Measurements from ENCODE around the gene TECPR1. TPM values are rescaled to one million over a fixed set of nuclear protein-coding genes. Genes with fewer than 3 reads are reported as not detected.

TECPR1 gene
- total RNA-seq, 1 donor from 2014 or later: 20.9 TPM

- no peak for DNase-seq (ENCODE audit: missing footprints)
- no peak for ATAC-seq
- intact Hi-C loops (cut with DNase I): no loop called here
Observed at GRCh38 chr7:98206451-98207330, 45.3 kb downstream of the TECPR1 start.

GRCh38 chr7:98205162-98205845, 46.7 kb downstream of the TECPR1 start:
- DNase-seq (ENCODE audit: missing footprints) (no peak), ATAC-seq (no peak)
- intact Hi-C loops (cut with DNase I): no loop called here

GRCh38 chr7:98204670-98205069, 47.4 kb downstream of the TECPR1 start:
- intact Hi-C loops (cut with DNase I): no loop called here
- no peak for ATAC-seq
- no peak for DNase-seq (ENCODE audit: missing footprints)

- DNase-seq (ENCODE audit: missing footprints) (no peak), ATAC-seq (no peak)
- intact Hi-C loops (cut with DNase I): no loop called here
Observed at GRCh38 chr7:98203964-98204605, 47.9 kb downstream of the TECPR1 start.

GRCh38 chr7:98203261-98203963, 48.6 kb downstream of the TECPR1 start:
- no peak for DNase-seq (ENCODE audit: missing footprints)
- no peak for ATAC-seq
- intact Hi-C loops (cut with DNase I): no loop called here

GRCh38 chr7:98202367-98203195, 49.5 kb downstream of the TECPR1 start:
- ATAC-seq: no peak
- intact Hi-C loops (cut with DNase I): no loop called here

GRCh38 chr7:98200364-98200763, 51.7 kb downstream of the TECPR1 start:
- ATAC-seq (no peak), DNase-seq (ENCODE audit: missing footprints) (no peak)
- intact Hi-C loops (cut with DNase I): no loop called here

More at GRCh38 chr7:98202367-98203195, 49.5 kb downstream of the TECPR1 start:
- no peak for DNase-seq (ENCODE audit: missing footprints)

- intact Hi-C loops (cut with DNase I): no loop called here
- no peak for DNase-seq (ENCODE audit: missing footprints)
- no peak for ATAC-seq
Observed at GRCh38 chr7:98199131-98199530, 52.9 kb downstream of the TECPR1 start.

- intact Hi-C loops (cut with DNase I): no loop called here
- no peak for DNase-seq (ENCODE audit: missing footprints)
- ATAC-seq: no peak
Observed at GRCh38 chr7:98196706-98197605, 55.1 kb downstream of the TECPR1 start.

GRCh38 chr7:98194672-98195457, 57.2 kb downstream of the TECPR1 start:
- intact Hi-C loops (cut with DNase I): no loop called here
- ATAC-seq (no peak), DNase-seq (ENCODE audit: missing footprints) (no peak)

GRCh38 chr7:98194186-98194585, 57.8 kb downstream of the TECPR1 start:
- no peak for DNase-seq (ENCODE audit: missing footprints)
- ATAC-seq: no peak
- intact Hi-C loops (cut with DNase I): no loop called here

GRCh38 chr7:98193474-98194180, 58.4 kb downstream of the TECPR1 start:
- DNase-seq (ENCODE audit: missing footprints) (no peak), ATAC-seq (no peak)
- intact Hi-C loops (cut with DNase I): no loop called here

- DNase-seq (ENCODE audit: missing footprints) (no peak), ATAC-seq (no peak)
- intact Hi-C loops (cut with DNase I): no loop called here
Observed at GRCh38 chr7:98192781-98193457, 59.1 kb downstream of the TECPR1 start.

GRCh38 chr7:98191668-98192431, 60.2 kb downstream of the TECPR1 start:
- DNase-seq (ENCODE audit: missing footprints) (no peak), ATAC-seq (no peak)
- intact Hi-C loops (cut with DNase I): no loop called here

GRCh38 chr7:98189559-98189958, 62.5 kb downstream of the TECPR1 start:
- intact Hi-C loops (cut with DNase I): no loop called here
- no peak for ATAC-seq

More at GRCh38 chr7:98189559-98189958, 62.5 kb downstream of the TECPR1 start:
- no peak for DNase-seq (ENCODE audit: missing footprints)
